ENCODE data around the gene SOAT2.

DNA sequence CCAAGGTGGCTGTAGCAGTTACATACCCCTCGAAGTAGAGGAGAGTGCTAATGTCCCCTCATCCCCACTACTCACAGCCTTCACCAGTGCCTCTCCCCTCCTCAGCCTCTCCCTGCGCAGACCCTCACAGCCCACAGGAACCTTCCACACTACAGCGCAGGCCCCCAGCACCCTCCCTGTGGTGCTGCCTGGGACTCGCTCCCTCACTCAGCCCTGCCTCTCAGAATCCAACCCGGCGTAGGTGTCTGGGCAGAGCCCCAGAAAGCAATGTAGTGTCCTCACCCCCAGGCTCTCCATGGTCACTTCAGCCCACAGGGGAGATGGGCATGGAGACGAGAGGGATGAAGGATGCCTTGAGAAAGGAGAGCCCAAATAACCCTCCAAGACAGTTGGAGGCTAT is 66.4 kb downstream of the SOAT2 start:
- TF ChIP-seq CTCF (IDR thresholded peaks at IDR 0.05) (no peak), POLR2A (IDR thresholded peaks at IDR 0.05) (no peak)
